SIG-M5 (cell line): ENCODE measurements around the gene GCC2.
"Not testable (repeated sequence)": the region's sequence is repeated elsewhere in the genome, so short reads cannot be mapped to it uniquely, and the experiment has no call there.

Source experiments
- DNase-seq: peaks from one replicate; lab custom pipeline; 2025; lab: John Stamatoyannopoulos, UW

The GCC2 gene

GRCh38 chr2:108514478-108514877, 65.5 kb downstream of the GCC2 start:
- DNase-seq: not testable (repeated sequence)

DNA sequence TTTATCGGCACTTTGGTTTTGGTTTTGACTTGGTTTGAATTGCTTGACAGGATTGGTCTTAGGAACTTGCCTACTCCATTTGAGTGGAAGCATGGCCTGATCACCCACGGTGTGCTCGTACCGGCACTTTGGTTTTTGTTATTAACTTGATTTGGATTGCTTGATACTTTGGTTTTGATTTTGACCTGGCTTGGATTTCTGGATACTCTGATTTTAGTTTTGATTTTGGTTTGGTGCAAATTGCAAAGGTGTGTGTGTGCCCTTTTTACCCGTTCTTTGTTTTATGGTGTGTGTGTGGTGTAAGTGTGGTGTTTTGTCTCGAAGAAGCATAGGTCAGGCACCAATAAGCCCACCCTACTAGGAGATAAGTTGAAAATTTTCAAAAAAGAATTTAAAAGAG, 75.7 kb downstream of the GCC2 start:
- not testable (repeated sequence) for DNase-seq

GRCh38 chr2:108525258-108525657, 76.3 kb downstream of the GCC2 start:
- not testable (repeated sequence) for DNase-seq

- DNase-seq: no peak
Measured at GRCh38 chr2:108531674-108532055, 82.7 kb downstream of the GCC2 start.

- DNase-seq: no peak
Measured at GRCh38 chr2:108533832-108534583, 85.0 kb downstream of the GCC2 start, which contains the start of gene LIMS1. Gene LIMS1 (plus strand): TSS chr2:108534470. CDS start chr2:108534563, 93 bp downstream.

- no peak for DNase-seq
Measured at GRCh38 chr2:108534584-108535356, 85.8 kb downstream of the GCC2 start.

DNA sequence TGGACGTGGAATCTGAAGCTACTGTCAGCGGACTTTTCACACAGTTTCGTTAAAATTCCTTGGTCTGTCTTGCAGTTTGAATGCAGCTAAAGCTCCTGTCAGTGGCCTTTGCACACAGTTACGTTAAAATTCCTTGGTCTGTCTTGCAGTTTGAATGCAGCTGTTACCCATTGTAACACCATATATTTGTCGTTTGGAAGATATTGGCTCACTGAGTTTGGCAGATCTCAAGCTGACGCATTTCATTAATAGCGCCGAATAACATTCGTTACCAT, 86.3 kb downstream of the GCC2 start:
- no peak for DNase-seq

GRCh38 chr2:108536133-108536780, 87.3 kb downstream of the GCC2 start:
- no peak for DNase-seq

DNA sequence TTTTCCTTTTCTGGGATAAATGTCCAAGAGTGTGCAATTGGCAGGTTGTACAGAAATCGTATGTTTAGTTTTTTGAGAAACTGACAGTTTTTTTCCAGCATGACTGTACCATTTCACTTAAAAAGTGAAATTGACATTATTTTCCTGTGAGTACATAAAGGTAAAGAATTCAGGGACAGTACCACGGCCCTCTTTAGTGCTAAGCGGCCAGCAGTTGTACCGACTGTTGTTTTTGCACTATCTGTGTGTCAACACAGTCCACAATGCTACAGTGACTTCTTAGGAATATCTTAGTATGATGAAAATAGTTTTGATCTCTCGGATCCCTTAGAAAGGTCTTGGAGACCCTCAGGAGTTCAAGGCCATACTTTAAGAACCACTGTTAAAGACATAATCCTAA, 87.9 kb downstream of the GCC2 start:
- no peak for DNase-seq

GRCh38 chr2:108538000-108538625, 89.1 kb downstream of the GCC2 start:
- DNase-seq: no peak

DNA sequence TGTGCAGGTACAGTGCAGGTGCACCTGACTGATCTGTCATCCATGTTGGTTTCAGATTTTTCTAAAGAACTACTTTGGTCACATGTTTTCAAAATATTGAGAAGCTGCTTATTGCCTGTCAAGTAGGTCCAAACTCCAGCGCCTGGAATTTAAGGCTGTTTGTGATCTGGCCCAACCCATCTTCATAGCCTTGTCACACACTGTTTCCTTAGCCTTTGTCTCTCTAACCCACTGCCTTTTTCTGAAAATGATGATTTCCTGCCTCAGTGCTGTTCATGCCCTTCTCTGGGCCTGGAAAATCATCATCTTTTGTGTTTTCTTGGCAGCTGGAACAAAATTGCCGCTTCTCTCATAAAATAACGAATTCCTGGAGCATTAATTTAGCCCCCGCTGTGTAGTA, 92.4 kb downstream of the GCC2 start:
- no peak for DNase-seq

- no peak for DNase-seq
Measured at GRCh38 chr2:108542071-108542470, 93.1 kb downstream of the GCC2 start.

DNA sequence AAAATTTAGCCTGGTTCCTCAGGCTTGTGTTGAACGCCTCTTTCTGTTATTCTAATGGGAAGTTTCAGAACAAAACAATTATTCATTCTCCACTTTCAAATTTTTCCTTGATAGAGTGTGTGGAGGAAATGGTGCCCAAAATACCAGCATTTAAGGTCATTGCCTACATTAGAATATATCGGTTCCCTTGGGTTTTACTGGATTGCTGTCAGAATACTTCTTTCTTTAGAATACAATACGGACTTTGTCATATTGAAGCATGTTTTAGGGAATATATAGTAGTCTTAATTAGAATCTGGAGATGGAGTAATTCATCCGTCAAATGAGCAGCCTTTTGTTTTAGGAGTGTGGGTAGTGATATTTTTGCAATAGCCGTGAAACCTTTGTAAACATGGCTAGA, 98.6 kb downstream of the GCC2 start:
- no peak for DNase-seq

DNA sequence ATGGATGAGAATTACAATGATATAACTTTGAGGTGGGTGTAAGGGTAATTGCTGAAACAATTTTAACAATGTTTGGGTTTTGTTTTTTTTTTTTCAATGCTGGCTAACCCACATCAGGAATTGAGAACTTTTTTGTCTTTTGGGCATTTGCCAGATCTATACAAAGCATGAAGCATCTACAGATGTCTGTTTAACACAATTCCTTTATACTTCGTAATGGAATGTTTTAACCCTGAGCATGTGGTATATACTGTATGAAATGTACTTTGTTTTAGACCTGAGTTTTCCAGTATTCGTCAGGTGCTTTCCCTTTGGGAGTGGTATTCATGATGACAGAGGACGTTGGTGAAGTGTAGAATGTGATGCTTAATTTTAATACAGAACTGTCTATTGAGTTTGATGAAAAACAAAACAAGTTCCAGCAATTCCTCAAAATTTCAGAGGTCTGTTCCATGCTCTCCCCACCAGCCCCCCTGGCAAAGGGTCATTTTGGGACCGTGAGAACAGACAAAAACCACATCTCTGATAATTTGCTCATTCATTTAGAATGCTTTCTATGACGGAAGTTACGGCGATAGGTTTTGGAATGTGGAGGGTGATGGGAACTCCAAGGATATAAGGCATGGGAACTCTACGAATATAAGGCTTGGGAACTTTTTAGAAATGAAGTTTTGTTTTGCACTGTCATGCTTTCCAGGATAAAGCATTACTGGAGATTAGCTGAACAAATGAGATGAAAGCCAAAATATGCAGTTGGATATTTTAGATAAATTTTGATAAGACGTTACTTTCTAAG, 99.4 kb downstream of the GCC2 start:
- DNase-seq: no peak

- DNase-seq: no peak
Measured at GRCh38 chr2:108552566-108552965, 103.6 kb downstream of the GCC2 start.

- no peak for DNase-seq
Measured at GRCh38 chr2:108553209-108553919, 104.4 kb downstream of the GCC2 start.

- no peak for DNase-seq
Measured at GRCh38 chr2:108554528-108554927, 105.5 kb downstream of the GCC2 start.

GRCh38 chr2:108555572-108555971, 106.6 kb downstream of the GCC2 start:
- no peak for DNase-seq

GRCh38 chr2:108556581-108556980, 107.6 kb downstream of the GCC2 start:
- DNase-seq: not testable (repeated sequence)
